LoVo (cell line): ENCODE results near the gene AMDHD2.

Experiments used
- DNase-seq: peaks from one replicate; pipeline ENCODE4 v3.0.0-alpha.2; 2016; ENCODE audit warnings: low spot score

AMDHD2 gene

GRCh38 chr16:2499890-2500429 lies 20.2 kb upstream of the AMDHD2 start:
- no peak for DNase-seq

- no peak for DNase-seq
These were observed 19.7 kb upstream of the AMDHD2 start for GRCh38 chr16:2500430-2500917.

GRCh38 chr16:2500918-2501750 lies 19.0 kb upstream of the AMDHD2 start:
- DNase-seq: peak; percentile 46

- DNase-seq: no peak
These were observed 17.9 kb upstream of the AMDHD2 start for GRCh38 chr16:2501946-2502895.

GRCh38 chr16:2505695-2506094 lies 14.5 kb upstream of the AMDHD2 start:
- DNase-seq: no peak

- DNase-seq: no peak
These were observed 13.0 kb upstream of the AMDHD2 start for GRCh38 chr16:2507052-2507659.

- no peak for DNase-seq
These were observed 12.5 kb upstream of the AMDHD2 start for GRCh38 chr16:2507665-2508064.

GRCh38 chr16:2508722-2509400 lies 11.3 kb upstream of the AMDHD2 start:
- no peak for DNase-seq

GRCh38 chr16:2511128-2511800 lies 8.9 kb upstream of the AMDHD2 start:
- no peak for DNase-seq

- no peak for DNase-seq
These were observed 8.0 kb upstream of the AMDHD2 start for GRCh38 chr16:2511996-2512734.

- no peak for DNase-seq
These were observed 7.3 kb upstream of the AMDHD2 start for GRCh38 chr16:2512735-2513404.

- peak; percentile 92 for DNase-seq
These were observed 6.5 kb upstream of the AMDHD2 start, which contains the start of gene ATP6V0C for GRCh38 chr16:2513405-2514332. Gene ATP6V0C (plus strand): TSS chr16:2513952. CDS start chr16:2514104, 152 bp downstream.

GRCh38 chr16:2514333-2515179 lies 5.6 kb upstream of the AMDHD2 start:
- no peak for DNase-seq

- no peak for DNase-seq
These were observed 4.9 kb upstream of the AMDHD2 start for GRCh38 chr16:2515180-2515851.

GRCh38 chr16:2516391-2517240 lies 3.6 kb upstream of the AMDHD2 start:
- no peak for DNase-seq
